NCI-H1436 treated with DMSO at 0.1 percent for 48 hours (cell line): ENCODE measurements around the gene BMAL2.

Experiments
- DNase-seq: peaks from one replicate; lab custom pipeline; 2025; lab: John Stamatoyannopoulos, UW

Gene BMAL2, protein sequence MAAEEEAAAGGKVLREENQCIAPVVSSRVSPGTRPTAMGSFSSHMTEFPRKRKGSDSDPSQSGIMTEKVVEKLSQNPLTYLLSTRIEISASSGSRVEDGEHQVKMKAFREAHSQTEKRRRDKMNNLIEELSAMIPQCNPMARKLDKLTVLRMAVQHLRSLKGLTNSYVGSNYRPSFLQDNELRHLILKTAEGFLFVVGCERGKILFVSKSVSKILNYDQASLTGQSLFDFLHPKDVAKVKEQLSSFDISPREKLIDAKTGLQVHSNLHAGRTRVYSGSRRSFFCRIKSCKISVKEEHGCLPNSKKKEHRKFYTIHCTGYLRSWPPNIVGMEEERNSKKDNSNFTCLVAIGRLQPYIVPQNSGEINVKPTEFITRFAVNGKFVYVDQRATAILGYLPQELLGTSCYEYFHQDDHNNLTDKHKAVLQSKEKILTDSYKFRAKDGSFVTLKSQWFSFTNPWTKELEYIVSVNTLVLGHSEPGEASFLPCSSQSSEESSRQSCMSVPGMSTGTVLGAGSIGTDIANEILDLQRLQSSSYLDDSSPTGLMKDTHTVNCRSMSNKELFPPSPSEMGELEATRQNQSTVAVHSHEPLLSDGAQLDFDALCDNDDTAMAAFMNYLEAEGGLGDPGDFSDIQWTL

DNA sequence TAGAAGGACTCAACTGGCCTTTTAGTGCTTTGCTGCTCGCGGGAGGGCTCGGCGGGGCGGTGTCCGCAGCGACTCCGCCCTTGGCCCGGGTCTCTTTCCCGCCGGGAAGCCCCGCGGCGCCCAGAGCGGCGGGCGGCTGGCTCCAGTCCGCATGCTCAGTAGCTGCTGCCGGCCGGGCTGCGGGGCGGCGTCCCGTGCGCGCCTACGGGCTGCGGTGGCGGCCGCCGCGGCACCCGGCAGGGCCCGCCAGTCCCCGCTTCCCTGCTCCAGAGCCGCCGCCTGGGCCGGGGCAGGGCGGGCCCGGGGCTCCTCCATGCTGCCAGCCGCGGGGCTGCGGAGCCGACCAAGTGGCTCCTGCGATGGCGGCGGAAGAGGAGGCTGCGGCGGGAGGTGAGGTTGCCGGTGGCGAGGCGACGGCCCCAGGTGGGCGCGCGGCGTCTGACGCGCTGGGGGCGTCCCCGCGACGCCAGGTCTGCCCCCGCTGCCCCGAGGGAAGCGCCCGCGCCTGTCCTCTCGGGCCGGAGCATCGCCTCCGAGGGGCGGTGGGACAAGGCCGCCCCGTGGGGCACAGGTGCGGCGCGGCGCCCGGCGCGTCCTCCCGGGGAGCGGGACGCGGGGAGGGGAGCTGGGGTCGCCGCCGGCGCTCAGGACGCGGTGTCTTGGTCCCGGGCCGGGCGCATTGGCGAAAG is at the start of gene BMAL2:
Gene BMAL2 (plus strand): TSS at position 123 of the 689 bp plus-strand sequence. CDS start 237 bp downstream, at position 360.
- DNase-seq = no peak

DNA sequence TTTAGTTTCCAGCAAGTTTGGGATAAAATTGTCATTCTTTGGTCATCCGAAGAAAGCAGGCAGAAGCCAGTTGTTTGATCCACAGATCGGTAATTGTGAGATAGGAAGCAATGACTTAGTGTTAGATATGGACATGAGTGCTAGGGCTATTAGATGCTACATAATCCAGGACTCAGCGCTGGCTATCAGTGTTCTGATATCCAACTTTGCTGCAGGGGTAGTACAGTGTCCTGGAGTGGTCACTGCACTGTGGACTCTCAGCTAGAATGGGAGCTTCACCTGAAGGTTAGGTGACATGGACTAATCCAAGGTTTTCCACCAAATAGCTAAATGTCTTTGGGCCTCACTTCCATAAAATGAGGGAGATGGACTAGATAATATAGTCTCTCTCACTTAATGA is 48.6 kb upstream of the BMAL2 start:
- DNase-seq = no peak

DNA sequence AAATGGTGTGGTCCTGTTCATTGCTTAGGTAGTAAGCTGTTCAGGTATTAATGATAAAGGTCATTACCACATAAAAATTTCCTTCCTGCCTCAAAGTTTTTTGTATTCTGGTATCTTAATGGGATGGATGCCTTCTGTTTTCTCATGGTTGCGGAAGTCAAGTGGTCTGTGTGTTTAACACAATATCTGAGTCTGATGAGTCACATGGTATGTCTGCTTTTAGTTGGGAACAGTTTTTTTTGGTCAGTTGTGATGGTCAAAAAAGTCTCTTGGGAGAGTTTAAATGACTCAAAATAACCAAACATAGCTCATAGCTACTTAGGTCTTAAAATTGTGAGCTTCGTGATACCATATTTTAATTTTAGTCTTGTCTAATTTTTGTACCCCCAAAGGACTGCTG is 47.9 kb upstream of the BMAL2 start:
- no peak for DNase-seq

DNA sequence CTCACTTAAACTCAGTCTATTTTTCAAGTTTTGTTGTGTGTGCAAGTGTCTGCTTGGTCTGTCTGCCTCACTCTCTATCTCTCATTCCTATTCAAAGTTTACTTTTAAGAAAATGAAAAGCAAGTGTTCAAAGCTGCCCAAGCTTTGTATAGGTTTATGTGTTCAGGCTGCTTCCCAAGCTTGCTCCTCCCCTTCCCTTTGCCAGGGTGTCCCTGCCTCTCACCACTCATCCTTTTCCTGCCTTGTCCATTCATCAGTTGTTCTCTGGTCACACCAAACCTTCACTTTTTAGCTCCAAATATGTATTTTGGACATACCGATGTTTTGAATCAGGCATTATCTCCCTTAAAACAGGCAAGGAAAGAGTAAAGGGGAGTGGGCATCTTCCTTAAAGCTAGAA is 47.2 kb upstream of the BMAL2 start:
- no peak for DNase-seq

DNA sequence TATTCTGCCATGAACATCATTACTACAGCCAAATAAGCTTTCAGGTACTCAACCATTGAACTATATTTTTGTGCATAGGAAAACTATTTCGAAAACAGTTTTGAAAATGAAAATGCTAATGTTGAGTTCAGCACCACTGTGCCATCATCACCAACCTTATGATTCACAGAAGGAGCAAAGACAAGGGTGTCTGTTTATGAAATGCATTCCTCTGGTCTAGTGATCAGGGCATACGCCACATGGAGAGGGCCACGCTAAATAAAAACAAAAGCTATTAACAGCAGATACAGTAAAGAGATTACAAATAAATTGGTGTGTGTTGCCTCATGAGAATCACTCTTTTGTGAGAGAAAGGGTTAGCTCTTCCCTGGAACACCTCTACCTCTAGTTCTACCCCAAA is 43.2 kb upstream of the BMAL2 start:
- DNase-seq = no peak

DNA sequence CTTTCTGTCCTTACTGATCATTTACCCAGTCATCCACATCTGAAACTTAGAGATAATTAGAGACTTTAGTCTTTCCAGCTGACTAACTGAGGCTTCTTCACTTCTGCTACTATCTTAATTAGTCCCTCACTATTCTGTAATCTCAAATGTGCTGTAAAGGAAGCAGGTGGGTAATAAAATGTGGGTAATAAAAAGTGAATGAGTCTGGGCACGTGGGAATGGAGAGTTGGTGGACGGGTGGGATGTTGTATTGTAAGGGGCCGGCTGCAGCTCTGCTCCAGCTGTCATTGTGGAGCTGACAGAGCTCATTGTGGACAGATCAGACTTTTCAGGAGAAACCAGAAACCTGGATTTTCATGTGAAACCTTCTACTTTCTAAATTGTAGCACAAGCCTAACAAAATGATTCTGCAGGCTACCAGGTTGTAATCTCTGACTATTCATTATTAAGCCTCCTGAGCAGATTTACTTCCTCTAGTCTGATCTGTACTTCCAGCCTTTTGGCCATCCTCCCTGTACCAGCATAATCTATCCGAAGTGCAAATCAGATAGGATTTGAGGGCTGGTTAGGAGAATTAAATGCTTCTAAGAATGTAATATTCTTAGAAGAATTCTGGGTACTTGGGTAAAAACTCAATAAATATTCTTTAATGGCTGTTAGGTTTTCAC is 42.0 kb upstream of the BMAL2 start:
- no peak for DNase-seq

DNA sequence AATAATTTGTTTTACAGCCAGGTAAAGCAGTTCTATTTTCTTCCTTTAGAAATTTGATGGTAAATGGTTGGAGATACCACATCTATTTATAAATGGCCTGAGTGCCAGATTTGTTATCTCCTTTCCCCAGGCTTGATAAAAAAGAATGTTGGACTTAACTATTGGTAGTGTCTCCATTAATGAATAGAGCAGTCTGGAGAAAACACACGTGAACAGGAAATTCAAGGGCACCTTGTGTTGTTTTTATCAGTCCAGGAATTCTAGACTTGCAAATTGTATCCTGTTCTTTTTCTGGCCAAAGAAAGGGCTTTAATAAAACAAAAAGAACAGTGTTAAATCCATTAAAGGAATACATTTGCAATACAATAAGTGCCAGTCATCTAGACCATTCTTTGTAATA is 40.8 kb upstream of the BMAL2 start:
- no peak for DNase-seq

DNA sequence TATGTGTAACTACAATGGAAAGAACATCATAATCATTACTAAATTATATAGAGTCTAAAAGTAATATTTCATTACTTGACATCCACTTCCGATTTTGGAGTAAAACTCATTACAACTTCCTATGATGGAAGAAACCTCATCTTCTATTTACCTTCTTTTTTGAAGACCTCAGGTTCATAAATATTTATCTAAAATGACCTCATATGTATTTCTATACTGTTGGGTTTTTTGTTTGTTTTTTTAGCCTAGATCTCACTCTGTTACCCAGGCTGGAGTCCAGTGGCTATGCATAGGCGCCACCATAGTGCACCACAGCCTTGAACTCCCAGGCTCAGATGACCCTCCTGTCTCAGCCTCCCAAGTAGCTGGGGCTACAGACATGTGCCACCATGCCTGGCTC is 39.9 kb upstream of the BMAL2 start:
- DNase-seq = no peak

DNA sequence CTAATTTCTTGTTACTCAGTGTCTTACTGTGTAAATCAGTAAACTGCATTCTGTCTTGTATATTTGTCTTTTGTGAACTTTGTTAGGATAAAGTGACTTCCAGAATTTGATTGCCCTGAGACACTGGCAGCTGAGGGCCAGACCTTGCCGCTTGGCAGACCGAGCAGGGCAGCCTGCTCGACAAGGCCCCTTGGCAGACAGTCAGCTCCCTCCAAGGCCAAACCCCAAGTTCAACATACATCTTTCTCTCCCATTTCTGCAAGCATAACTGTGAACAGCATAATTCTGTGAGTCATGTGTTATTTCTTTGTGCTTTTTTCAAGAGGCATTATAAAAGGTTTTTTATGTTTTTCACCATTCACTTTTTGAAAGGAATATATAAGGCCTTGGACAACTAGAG is 39.2 kb upstream of the BMAL2 start:
- DNase-seq = no peak

DNA sequence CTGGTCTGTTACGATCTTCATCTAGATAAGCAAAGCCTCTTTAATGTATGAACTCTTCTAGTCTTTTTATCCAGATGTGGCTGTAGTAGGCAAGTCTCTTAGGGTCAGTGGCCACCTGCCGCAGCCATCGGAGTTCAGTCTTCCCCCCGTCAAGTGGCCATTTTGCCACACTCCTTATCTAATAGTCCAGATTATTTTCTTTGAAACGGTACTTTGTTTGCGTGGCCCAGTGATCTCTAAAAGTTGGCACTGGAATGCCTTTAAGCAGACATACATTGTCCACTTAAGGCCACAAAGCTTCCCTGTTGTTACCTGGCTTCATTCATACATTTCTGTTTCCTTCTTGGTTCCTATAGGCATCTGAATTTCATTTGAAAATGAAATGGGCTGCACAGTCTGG is 36.0 kb upstream of the BMAL2 start:
- DNase-seq = no peak

DNA sequence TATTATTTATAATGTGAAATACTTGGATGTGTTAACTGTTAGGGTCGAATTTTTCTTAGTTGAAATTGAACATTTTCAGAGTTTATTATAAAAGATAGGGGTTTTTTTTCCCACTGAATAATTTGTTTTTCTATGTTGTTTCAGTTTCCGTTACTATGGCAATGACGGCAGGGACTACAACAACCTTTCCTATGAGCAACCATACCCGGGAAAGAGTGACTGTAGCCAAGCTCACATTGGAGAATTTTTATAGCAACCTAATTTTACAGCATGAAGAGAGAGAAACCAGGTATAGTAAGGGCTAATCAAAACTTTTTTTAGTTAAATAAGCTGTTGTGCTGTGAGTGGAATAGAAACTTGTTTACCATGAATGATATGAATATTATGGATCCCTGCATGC is 35.1 kb upstream of the BMAL2 start:
- no peak for DNase-seq

DNA sequence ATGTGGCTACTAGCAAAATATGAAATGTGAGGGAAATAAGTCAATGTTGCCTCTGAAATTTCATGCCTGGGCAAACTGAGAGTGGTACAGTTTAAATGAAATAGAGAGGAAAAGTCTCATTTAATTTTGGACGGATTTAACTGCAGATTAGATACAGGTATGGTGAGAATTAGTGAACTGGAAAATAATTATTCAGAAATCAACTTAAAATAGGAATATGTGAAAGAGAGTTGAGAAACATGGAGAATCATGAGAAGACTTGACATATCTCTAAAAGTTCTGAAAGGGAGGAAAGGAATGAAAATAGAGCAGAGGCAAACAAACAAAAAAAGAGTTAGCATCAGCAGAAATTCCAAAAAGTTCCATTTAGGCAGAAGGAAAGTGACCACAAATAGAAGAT is 33.5 kb upstream of the BMAL2 start:
- no peak for DNase-seq

DNA sequence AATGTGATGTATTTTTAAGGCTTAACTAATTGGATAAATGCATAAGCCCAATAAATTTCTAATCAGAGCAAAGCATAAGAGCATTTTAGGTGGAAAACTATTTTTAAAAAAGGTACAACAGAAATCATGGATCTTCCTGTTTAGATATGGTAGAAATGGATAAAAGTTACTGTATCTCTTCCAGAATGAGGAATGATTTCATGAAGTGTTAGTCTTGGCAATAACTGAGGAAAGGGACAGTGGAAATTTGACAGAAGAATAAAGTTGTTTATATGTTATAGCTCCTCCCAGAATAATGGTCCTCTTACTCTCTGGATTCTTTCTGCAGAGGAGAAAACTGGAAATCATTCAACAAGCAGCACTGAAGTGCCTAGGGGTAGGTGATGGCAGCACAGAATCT is 32.4 kb upstream of the BMAL2 start:
- no peak for DNase-seq

DNA sequence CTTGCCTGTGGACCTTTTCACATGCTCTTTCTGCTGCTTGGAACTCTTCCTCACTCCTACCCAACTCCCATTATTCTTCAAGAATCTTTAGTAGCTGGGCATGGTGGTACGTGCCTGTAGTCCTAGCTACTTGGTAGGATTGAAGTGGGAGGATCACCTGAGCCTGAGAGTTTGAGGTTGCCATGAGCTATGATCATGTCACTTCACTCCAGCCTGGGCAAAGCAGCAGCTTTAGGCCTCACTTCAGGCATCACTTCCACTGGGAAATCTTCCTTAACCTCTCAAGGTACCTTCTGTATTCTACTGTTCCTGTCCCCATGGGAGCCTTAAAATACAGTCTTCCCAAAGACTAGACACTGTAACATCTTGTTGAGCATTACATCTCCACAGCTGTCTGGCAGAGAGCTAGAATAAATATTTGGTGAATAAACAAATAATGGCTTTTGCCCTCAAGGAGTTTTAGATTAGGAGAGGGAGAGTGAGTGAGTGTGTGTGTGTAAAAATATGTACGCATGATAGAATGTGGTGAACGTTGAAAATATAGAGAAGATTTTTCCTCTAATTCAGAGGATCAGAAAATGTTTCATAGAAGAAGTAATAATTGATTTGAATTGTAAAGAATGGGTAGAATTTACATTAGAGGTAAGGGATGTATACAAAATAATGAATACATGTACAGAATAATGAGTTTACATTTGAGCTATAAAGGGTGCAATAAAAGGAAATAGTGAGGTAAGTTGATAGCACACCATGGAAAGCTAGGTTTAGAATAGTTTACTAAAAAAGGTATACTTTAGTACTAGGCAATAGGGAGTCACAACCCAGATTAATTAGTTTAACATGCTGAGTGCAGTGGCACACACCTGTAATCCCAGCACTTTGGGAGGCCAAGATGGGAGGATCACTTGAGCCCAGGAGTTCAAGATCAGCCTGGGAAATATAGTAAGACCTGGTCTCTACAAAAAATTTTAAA is 29.2 kb upstream of the BMAL2 start:
- DNase-seq = no peak

DNA sequence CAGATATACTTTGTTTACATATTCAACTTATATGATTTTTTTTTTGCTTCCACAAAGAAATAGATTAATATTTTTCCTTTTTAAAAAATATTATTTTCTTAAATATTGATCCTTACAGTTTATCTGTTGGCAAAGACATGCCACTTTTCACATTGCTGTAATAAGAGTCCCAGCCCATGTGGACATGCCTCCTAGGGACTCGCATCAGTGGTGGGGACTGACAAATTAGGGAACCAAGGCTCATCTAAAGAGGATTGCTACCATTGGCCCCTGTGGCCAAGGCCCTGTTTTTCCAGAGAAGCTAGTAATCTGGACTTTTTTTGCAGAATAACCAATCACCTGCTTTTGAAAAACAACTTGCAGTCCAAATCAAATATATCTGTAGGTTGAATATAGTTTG is 27.8 kb upstream of the BMAL2 start:
- DNase-seq = no peak

DNA sequence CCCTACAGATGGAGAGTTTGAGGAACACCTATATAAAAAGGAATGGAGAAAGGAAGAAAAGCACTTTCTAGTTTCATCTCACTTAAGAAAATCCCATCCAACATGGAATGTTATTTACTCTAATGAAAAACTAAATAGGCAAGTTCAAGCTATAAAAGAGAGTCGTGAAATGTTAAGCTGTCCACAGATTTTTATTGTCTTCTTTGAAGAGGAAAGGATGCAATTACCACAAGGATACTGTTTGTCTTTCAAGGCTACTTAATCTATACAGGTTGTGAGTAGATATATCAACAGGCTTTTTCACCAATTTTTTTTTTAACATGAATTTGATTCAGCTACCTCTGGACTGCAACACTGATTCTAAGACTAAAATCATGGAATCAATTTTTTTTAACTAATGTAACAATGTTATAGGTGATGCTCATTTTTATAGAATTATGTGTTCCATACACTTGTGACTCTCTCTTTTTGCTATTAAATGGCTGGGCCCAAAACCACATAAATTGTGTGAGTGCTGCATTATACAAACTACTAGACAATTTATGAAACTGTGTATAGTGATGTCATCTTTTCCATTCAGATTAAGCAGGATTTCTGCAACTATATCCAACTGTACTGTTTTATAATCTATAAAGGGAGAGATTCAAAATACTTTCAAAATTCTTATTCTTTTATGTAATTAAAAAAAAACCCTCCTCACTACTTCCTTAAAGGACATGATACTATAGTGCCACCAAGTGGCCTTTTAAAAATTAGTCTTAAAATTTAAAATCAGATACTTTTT is 26.8 kb upstream of the BMAL2 start:
- no peak for DNase-seq

DNA sequence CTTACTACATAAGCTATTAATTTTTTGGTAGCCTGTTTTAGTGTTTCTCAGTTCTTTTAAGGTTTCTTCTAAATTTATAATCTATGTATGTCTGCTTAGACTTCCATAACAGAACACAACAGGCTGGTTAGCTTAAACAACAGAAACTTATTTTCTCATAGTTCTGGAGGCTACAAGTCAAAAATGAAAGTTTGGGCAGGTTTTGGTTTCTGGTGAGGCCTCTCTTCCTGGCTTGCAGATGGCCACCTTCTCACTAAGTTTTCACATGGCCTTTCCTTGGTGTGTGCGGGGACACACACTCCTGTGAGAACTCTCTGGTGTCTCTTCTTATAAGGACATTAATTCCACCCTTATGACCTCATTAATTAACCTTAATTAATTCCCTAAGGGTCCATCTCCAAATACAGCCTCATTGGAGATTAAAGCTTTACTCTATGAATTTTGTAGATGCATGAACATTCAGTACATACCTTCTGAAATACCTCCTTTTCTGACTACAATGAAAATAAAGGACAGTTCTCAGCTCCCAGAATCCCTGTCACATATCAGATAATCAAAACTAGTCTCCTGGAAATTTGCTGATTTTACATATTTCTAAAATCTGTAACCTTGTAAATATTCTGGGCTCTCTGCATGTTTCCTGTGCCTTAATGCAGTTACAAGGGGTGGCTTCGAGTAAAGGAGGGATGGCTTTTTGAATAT is 23.2 kb upstream of the BMAL2 start:
- no peak for DNase-seq

DNA sequence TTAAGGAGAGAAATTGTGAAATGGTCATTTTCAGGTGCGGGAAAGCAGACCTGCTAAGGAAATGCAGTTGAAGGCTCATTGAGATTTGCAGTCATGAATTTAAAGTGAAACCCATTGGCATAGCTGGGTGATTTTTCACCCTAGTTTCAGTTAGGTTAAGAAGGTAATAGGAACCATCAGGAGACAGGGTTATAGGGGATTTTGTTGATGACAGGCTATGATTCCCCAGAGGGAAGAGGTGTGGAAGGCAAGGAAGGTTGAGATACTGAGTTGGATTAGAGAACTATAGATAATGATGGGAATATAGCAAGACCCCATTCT is 22.7 kb upstream of the BMAL2 start:
- no peak for DNase-seq

DNA sequence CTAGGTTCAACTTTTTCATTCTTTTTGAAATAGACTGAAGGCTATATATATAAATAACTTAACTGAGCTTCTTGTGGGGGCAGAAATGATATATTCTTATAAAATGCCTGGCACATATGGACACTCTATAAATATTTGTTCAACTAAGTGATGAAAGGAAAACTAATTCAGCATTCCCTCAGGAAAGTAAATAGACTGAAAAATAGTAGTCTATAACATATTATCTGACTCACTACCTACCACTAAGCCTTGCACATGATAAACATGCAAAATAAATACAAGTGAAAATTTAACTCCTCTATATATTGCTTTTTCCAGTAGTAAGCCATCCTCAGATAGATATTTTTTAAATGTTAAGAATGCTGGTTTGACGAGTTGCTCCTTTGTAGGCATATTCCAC is 15.7 kb upstream of the BMAL2 start:
- no peak for DNase-seq

DNA sequence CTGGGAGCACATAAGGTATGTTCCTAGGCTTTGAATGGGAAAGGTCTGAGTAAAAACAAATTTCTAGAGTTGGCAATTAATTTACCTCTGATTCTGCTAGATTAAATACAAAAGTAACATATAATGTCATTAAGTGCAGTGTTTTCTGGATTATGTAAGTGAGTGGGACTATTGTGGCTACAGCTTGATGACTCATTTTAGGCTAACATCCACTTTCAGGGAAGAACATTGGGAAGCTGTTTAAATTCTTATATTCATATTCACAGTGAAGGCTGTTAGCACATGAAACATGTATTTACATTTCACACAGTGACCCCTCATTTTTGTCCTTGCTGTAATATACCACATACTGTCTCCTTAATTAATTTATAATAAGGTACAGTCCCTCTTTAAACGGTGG is 13.2 kb upstream of the BMAL2 start:
- DNase-seq = no peak
